MM.1S (cell line): ENCODE results near the gene CASZ1.

ENCODE experiments used
- DNase-seq: peaks from one replicate; pipeline ENCODE4 v3.0.0-alpha.2; 2015
- H2AFZ ChIP-seq: fragments of 300-600 bp; sonication (generic); 2 replicates; pipeline ENCODE4 v1.6.0; 2016; ENCODE audit warnings: antibody characterized with exemption, low read length
- H3F3A ChIP-seq: fragments of 300-600 bp; sonication (generic); 2 replicates; pipeline ENCODE4 v1.6.1; 2016; ENCODE audit warnings: mild to moderate bottlenecking, antibody characterized with exemption, low read length, moderate library complexity, mixed read lengths; ENCODE audit not compliant: insufficient read depth
- H3K27ac ChIP-seq: fragments of 300-600 bp; sonication (generic); 2 replicates; pipeline ENCODE4 v1.5.1; 2016; ENCODE audit warnings: mild to moderate bottlenecking, low read length
- H3K27me3 ChIP-seq: fragments of 300-600 bp; sonication (generic); replicated peaks from 2 replicates; pipeline ENCODE4 v1.6.0; 2016; ENCODE audit warnings: low read length; ENCODE audit not compliant: insufficient read depth
- H3K36me3 ChIP-seq: fragments of 300-600 bp; sonication (generic); replicated peaks from 2 replicates; pipeline ENCODE4 v1.6.1; 2016; ENCODE audit warnings: mild to moderate bottlenecking, low read length, mixed read lengths; ENCODE audit not compliant: insufficient read depth
- H3K4me1 ChIP-seq: fragments of 300-600 bp; sonication (generic); 2 replicates; pipeline ENCODE4 v1.6.1; 2016; ENCODE audit warnings: low read length, mixed read lengths
- H3K4me2 ChIP-seq: fragments of 300-600 bp; sonication (generic); 2 replicates; pipeline ENCODE4 v1.6.0; 2016; ENCODE audit warnings: low read depth, low read length
- H3K4me3 ChIP-seq: fragments of 300-600 bp; sonication (generic); 2 replicates; pipeline ENCODE4 v1.5.1; 2016; ENCODE audit warnings: low read length, mixed read lengths
- H3K79me2 ChIP-seq: fragments of 300-600 bp; sonication (generic); 2 replicates; pipeline ENCODE4 v1.6.1; 2016; ENCODE audit warnings: mixed run types, low read length, mixed read lengths
- H3K9ac ChIP-seq: fragments of 300-600 bp; sonication (generic); 2 replicates; pipeline ENCODE4 v1.6.1; 2016; ENCODE audit warnings: low read length, mixed read lengths
- H3K9me2 ChIP-seq: fragments of 300-600 bp; sonication (generic); replicated peaks from 2 replicates; pipeline ENCODE4 v1.6.1; 2016; ENCODE audit warnings: mild to moderate bottlenecking, low read length, mixed read lengths; ENCODE audit not compliant: insufficient read depth
- H3K9me3 ChIP-seq: fragments of 300-600 bp; sonication (generic); replicated peaks from 2 replicates; pipeline ENCODE4 v1.6.1; 2016; ENCODE audit warnings: mild to moderate bottlenecking, low read length, mixed read lengths; ENCODE audit not compliant: insufficient read depth
- H4K20me1 ChIP-seq: fragments of 300-600 bp; sonication (generic); 2 replicates; pipeline ENCODE4 v1.6.1; 2016; ENCODE audit warnings: mild to moderate bottlenecking, low read length, moderate library complexity, mixed read lengths; ENCODE audit not compliant: insufficient read depth
- EZH2 ChIP-seq: fragments of 300-600 bp; sonication (generic); optimal IDR thresholded peaks from 2 replicates; pipeline ENCODE3; 2017; ENCODE audit warnings: low read depth, mild to moderate bottlenecking, antibody characterized with exemption, low read length, mixed read lengths
- EZH2phosphoT487 ChIP-seq: fragments of 300-600 bp; sonication (generic); IDR thresholded peaks from 2 replicates; pipeline ENCODE4 v1.6.1; 2018; ENCODE audit warnings: antibody characterized with exemption, low read length
- TF ChIP-seq, protein P1 (sequence below): fragments of 300-600 bp; sonication (generic); IDR thresholded peaks from 2 replicates; pipeline ENCODE4 v1.5.1; 2016; ENCODE audit warnings: antibody characterized with exemption, low read length, mixed read lengths

The CASZ1 gene

DNA sequence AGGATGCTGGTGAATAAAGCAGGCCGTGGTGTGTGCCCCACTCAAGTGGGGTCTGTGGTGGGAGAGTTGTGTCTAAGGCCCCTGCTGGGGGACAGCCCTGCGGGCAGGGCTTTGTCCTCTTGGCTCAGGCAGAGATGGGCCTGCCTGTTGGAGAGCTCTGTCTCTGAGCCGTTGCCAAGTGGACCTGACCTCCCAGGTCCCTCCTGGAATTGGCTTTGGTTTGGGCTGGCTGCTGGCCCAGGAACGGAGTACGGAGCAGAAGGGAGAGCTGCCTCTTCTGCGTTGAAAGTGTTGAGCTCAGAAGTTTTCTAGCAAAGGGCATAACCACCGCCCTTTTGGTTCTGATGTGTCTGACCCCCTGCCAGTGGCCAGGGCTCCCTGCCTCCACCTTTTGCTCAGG, 167.8 kb downstream of the CASZ1 start:
- H3K27ac ChIP-seq = no peak overlapping the region
- no peak overlapping the region for H3K4me3 ChIP-seq
- H3K4me2 ChIP-seq = no peak overlapping the region

DNA sequence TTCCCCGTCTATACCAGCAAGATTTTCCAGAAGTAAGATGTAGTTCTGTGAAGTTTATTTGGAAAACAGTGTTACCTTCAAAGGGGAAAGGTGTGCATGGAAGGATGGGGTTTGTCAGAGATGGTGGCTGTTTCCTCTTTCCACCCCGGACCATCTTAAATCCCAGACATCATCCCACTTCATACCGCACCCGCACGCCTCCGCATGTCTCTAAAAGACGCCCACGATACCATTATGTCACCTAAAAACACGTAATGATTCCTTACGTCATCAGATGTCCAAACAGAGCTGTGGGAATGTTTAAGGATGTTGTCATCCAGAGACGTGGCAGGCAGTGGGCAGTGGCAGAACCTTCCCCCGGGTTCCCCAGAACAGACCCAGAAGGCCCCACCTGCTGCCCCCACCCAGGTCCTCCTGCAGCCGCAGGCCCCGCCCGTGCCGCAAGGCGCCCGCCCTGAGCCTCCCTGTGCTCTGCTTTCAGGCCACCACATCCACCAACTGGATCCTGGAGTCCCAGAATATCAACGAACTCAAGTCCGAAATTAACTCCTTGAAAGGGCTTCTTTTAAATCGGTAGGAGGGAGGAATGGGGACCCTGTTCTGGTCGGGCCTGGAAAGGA, 169.5 kb downstream of the CASZ1 start:
- no peak overlapping the region for H3K4me2 ChIP-seq

More for the DNA sequence above, 167.8 kb downstream of the CASZ1 start:
- no peak overlapping the region for H3K9ac ChIP-seq
- TF ChIP-seq EZH2phosphoT487 = no peak
- TF ChIP-seq EZH2 = no peak
- TF ChIP-seq, protein P1, sequence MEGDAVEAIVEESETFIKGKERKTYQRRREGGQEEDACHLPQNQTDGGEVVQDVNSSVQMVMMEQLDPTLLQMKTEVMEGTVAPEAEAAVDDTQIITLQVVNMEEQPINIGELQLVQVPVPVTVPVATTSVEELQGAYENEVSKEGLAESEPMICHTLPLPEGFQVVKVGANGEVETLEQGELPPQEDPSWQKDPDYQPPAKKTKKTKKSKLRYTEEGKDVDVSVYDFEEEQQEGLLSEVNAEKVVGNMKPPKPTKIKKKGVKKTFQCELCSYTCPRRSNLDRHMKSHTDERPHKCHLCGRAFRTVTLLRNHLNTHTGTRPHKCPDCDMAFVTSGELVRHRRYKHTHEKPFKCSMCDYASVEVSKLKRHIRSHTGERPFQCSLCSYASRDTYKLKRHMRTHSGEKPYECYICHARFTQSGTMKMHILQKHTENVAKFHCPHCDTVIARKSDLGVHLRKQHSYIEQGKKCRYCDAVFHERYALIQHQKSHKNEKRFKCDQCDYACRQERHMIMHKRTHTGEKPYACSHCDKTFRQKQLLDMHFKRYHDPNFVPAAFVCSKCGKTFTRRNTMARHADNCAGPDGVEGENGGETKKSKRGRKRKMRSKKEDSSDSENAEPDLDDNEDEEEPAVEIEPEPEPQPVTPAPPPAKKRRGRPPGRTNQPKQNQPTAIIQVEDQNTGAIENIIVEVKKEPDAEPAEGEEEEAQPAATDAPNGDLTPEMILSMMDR = no peak
- H3K36me3 ChIP-seq = no peaks in the 10 kb centered on the region
- H3K27me3 ChIP-seq = no peaks in the 10 kb centered on the region
- DNase-seq = no peak
- no peaks in the 10 kb centered on the region for H3K9me2 ChIP-seq
- H3K4me1 ChIP-seq = no peaks in the 10 kb centered on the region
- no peaks in the 10 kb centered on the region for H3K9me3 ChIP-seq
- H3K79me2 ChIP-seq = no peaks in the 10 kb centered on the region
- H3F3A ChIP-seq = no peaks in the 10 kb centered on the region
- no peak overlapping the region for H2AFZ ChIP-seq
- H4K20me1 ChIP-seq = no peaks in the 10 kb centered on the region

DNA sequence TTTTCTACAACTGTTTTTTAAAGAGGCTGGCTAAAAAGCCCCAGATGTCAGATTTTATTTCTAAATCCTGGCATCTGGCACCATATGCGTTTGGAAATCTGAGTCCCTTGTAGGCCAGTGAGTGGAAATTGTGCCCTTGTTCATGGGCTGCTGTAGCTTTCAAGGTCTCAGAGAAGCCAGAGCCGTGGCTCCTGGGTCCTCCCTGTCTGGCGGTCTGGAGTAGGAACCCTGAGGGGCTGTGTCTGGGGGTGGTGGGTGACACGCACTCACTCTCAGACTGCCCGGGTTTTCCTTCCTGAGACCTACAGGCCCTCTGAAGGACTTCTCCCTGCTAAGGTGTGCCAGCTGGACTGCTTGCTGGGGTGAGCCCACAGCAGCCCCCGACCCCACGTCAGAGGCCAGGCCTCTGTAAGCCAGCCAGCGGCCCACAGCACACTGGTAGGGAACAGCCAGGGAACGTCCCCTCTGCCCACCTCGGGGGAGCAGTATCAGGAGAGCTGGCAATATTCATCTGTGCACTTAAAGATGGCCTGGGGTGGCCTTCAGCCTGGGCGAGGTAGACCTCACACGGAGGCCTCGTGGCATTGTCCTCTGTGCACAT, 170.2 kb downstream of the CASZ1 start:
- H3F3A ChIP-seq = no peaks in the 10 kb centered on the region
- H2AFZ ChIP-seq = no peak overlapping the region
- H4K20me1 ChIP-seq = no peaks in the 10 kb centered on the region
- TF ChIP-seq EZH2 = no peak
- TF ChIP-seq, protein P1 = no peak
- no peak for TF ChIP-seq EZH2phosphoT487
- DNase-seq = no peak
- H3K9ac ChIP-seq = no peak overlapping the region
- no peaks in the 10 kb centered on the region for H3K9me2 ChIP-seq
- no peaks in the 10 kb centered on the region for H3K36me3 ChIP-seq
- no peaks in the 10 kb centered on the region for H3K4me1 ChIP-seq
- no peaks in the 10 kb centered on the region for H3K27me3 ChIP-seq
- H3K79me2 ChIP-seq = no peaks in the 10 kb centered on the region
- H3K27ac ChIP-seq = no peak overlapping the region
- H3K4me2 ChIP-seq = no peak overlapping the region
- H3K4me3 ChIP-seq = no peak overlapping the region
- no peaks in the 10 kb centered on the region for H3K9me3 ChIP-seq

More for the DNA sequence above, 169.5 kb downstream of the CASZ1 start:
- DNase-seq = no peak
- Histone ChIP-seq H2AFZ (no peak overlapping the region), H3F3A (no peaks in the 10 kb centered on the region), H3K4me1 (no peaks in the 10 kb centered on the region), H3K9ac (no peak overlapping the region), H3K79me2 (no peaks in the 10 kb centered on the region), H4K20me1 (no peaks in the 10 kb centered on the region), H3K27me3 (no peaks in the 10 kb centered on the region), H3K9me3 (no peaks in the 10 kb centered on the region), H3K4me3 (no peak overlapping the region), H3K9me2 (no peaks in the 10 kb centered on the region), H3K27ac (no peak overlapping the region), H3K36me3 (no peaks in the 10 kb centered on the region)
- TF ChIP-seq EZH2phosphoT487 (no peak), EZH2 (no peak)
- TF ChIP-seq, protein P1 = no peak
